Type B pancreatic cell (in vitro differentiated cells): Measurements from ENCODE around the gene ADAM12. TPM values are rescaled to one million over a fixed set of nuclear protein-coding genes. Genes with fewer than 3 reads are reported as not detected.

Source experiments
- DNase-seq: peaks from one replicate; pipeline ENCODE4 v3.0.0; 2021; ENCODE audit warnings: mixed read lengths; ENCODE audit not compliant: unreplicated experiment; ENCODE audit errors: extremely low spot score
- H3K27ac Mint-ChIP-seq: 2 replicates; pipeline ENCODE4 v1.8.0; 2021; ENCODE audit warnings: mild to moderate bottlenecking, mixed read lengths
- H3K27me3 Mint-ChIP-seq: 2 replicates; pipeline ENCODE4 v1.8.0; 2021; ENCODE audit warnings: mixed read lengths
- H3K36me3 Mint-ChIP-seq: 2 replicates; pipeline ENCODE4 v1.8.0; 2021; ENCODE audit warnings: mixed read lengths
- H3K4me1 Mint-ChIP-seq: one replicate; pipeline ENCODE4 v1.8.0; 2021; ENCODE audit warnings: mixed read lengths; ENCODE audit not compliant: unreplicated experiment
- H3K4me3 Mint-ChIP-seq: 2 replicates; pipeline ENCODE4 v1.8.0; 2021; ENCODE audit warnings: mild to moderate bottlenecking, mixed read lengths
- H3K9me3 Mint-ChIP-seq: 2 replicates; pipeline ENCODE4 v1.8.0; 2021; ENCODE audit warnings: mixed read lengths
- CTCF ChIP-seq: fragments of 200-600 bp; sonication (generic); conservative IDR thresholded peaks from 2 replicates; pipeline ENCODE4 v1.5.0; 2021; ENCODE audit warnings: antibody characterized with exemption, mild to moderate bottlenecking
- total RNA-seq: library from RNA; stranded (reverse); gene quantifications from 2 replicates; pipeline ENCODE4 v1.2.1, GENCODE V29; 2021; ENCODE audit warnings: low replicate concordance

Gene ADAM12
- total RNA-seq, 1 donor from 2014 or later = 31.6 TPM

GRCh38 chr10:125995726-125996304 is 392.5 kb downstream of the ADAM12 start:
- Mint-ChIP-seq H3K27me3 (no peaks in the 10 kb centered on the region), H3K36me3 (peaks cover 9% of the 10 kb centered on the region), H3K4me3 (no peak overlapping the region), H3K27ac (no peak overlapping the region), H3K9me3 (no peaks in the 10 kb centered on the region), H3K4me1 (peaks cover 6% of the 10 kb centered on the region)
- DNase-seq = no peak
- no peak for TF ChIP-seq CTCF

- Mint-ChIP-seq H3K4me3 (no peak overlapping the region), H3K27ac (no peak overlapping the region), H3K27me3 (no peaks in the 10 kb centered on the region), H3K9me3 (no peaks in the 10 kb centered on the region), H3K4me1 (peaks cover 6% of the 10 kb centered on the region), H3K36me3 (peaks cover 9% of the 10 kb centered on the region)
- no peak for DNase-seq
- TF ChIP-seq CTCF = no peak
These were observed 393.7 kb downstream of the ADAM12 start for GRCh38 chr10:125994601-125995000.

GRCh38 chr10:125992254-125992653 is 396.0 kb downstream of the ADAM12 start:
- Mint-ChIP-seq H3K4me3 (no peak overlapping the region), H3K27ac (no peak overlapping the region), H3K27me3 (no peaks in the 10 kb centered on the region), H3K36me3 (peaks cover 11% of the 10 kb centered on the region), H3K4me1 (peaks cover 6% of the 10 kb centered on the region), H3K9me3 (no peaks in the 10 kb centered on the region)
- TF ChIP-seq CTCF = no peak
- no peak for DNase-seq

- TF ChIP-seq CTCF = no peak
- peaks cover 11% of the 10 kb centered on the region for H3K36me3 Mint-ChIP-seq
These were observed 396.9 kb downstream of the ADAM12 start for GRCh38 chr10:125991392-125991791.

GRCh38 chr10:125990974-125991373 is 397.3 kb downstream of the ADAM12 start:
- Mint-ChIP-seq H3K36me3 (peaks cover 11% of the 10 kb centered on the region), H3K9me3 (no peaks in the 10 kb centered on the region), H3K4me1 (peaks cover 6% of the 10 kb centered on the region), H3K27me3 (no peaks in the 10 kb centered on the region), H3K27ac (no peak overlapping the region), H3K4me3 (no peak overlapping the region)
- no peak for TF ChIP-seq CTCF
- DNase-seq = no peak

More at GRCh38 chr10:125991392-125991791, 396.9 kb downstream of the ADAM12 start:
- Mint-ChIP-seq H3K9me3 (no peaks in the 10 kb centered on the region), H3K4me3 (no peak overlapping the region), H3K27ac (no peak overlapping the region), H3K4me1 (peaks cover 6% of the 10 kb centered on the region), H3K27me3 (no peaks in the 10 kb centered on the region)
- DNase-seq = no peak

GRCh38 chr10:125989791-125990190 is 398.5 kb downstream of the ADAM12 start:
- no peaks in the 10 kb centered on the region for H3K27me3 Mint-ChIP-seq
- H3K36me3 Mint-ChIP-seq = peaks cover 11% of the 10 kb centered on the region
- H3K27ac Mint-ChIP-seq = no peak overlapping the region
- no peak for TF ChIP-seq CTCF
- no peak for DNase-seq
- no peak overlapping the region for H3K4me3 Mint-ChIP-seq
- no peaks in the 10 kb centered on the region for H3K9me3 Mint-ChIP-seq
- H3K4me1 Mint-ChIP-seq = peaks cover 6% of the 10 kb centered on the region
